Neural progenitor cell (in vitro differentiated cells): ENCODE measurements around the gene CAMK2D.

Experiments used
- CTCF ChIP-seq: fragments of 200-600 bp; sonication (generic); IDR thresholded peaks from 2 replicates; pipeline ENCODE4 v1.5.1; 2017; ENCODE audit warnings: antibody characterized with exemption, mild to moderate bottlenecking
- EZH2 ChIP-seq: fragments of 200-600 bp; sonication (generic); IDR thresholded peaks from 2 replicates; pipeline ENCODE4 v1.6.1; 2017; ENCODE audit warnings: antibody characterized with exemption, mild to moderate bottlenecking, moderate library complexity

DNA sequence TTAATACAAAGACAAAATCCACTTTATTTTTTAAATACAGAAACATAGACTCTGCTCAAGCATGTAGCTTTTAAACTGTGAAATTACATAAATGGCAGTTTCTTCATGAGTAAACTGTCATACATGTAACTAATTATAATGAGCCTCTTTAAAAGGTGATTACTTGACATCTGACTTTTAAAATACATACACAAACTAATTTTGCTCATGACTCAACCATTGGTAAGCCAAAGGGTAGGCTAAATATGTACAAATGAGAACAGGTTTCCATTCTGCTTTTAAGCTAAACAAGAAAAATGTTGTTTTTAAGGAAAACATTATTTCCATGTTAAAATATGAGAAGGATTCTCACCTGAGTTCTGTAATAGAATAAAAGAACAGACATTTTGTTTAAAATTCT lies 27.9 kb downstream of the CAMK2D start:
- TF ChIP-seq CTCF, result no peak
- TF ChIP-seq EZH2, result no peak
